Activated T-helper 2 cell treated with anti-CD3 and anti-CD28 coated beads, Interferon-gamma antibody, Interleukin-2, Interleukin-4, amounts not matched to agents 10 μg/mL and 5 μg/mL and 100 μg/mL, durations not matched to agents 14 hours and 24 hours and 36 hours (primary cell): ENCODE results near the gene MRE11. TPM values are rescaled to one million over a fixed set of nuclear protein-coding genes. Genes with fewer than 3 reads are reported as not detected.

Experiments
- DNase-seq: peaks from one replicate; pipeline ENCODE4 v3.0.0; 2021; ENCODE audit warnings: low spot score
- H3K27ac Mint-ChIP-seq: one replicate; pipeline ENCODE4 v1.8.0; 2021; ENCODE audit warnings: mixed read lengths
- H3K27me3 Mint-ChIP-seq: one replicate; pipeline ENCODE4 v1.8.0; 2021; ENCODE audit warnings: low read depth, mixed read lengths
- H3K36me3 Mint-ChIP-seq: one replicate; pipeline ENCODE4 v1.8.0; 2021; ENCODE audit warnings: low read depth, mixed read lengths
- H3K4me1 Mint-ChIP-seq: one replicate; pipeline ENCODE4 v1.8.0; 2021; ENCODE audit warnings: low read depth, mixed read lengths
- H3K4me3 Mint-ChIP-seq: one replicate; pipeline ENCODE4 v1.8.0; 2021; ENCODE audit warnings: low read depth, mild to moderate bottlenecking, moderate library complexity, mixed read lengths
- H3K9me3 Mint-ChIP-seq: one replicate; pipeline ENCODE4 v1.8.0; 2021; ENCODE audit warnings: mixed read lengths
- intact Hi-C: fragments of 100-400 bp; cut with micrococcal nuclease; formaldehyde crosslinking; loops from one replicate; pipeline ENCODE4 v1.15.1; 2023
- total RNA-seq: library from RNA; stranded (reverse); gene quantifications from 2 replicates; pipeline ENCODE4 v1.2.3, GENCODE V29; 2022

The MRE11 gene
- total RNA-seq, 1 donor from 2014 or later = 45.8 TPM

DNA sequence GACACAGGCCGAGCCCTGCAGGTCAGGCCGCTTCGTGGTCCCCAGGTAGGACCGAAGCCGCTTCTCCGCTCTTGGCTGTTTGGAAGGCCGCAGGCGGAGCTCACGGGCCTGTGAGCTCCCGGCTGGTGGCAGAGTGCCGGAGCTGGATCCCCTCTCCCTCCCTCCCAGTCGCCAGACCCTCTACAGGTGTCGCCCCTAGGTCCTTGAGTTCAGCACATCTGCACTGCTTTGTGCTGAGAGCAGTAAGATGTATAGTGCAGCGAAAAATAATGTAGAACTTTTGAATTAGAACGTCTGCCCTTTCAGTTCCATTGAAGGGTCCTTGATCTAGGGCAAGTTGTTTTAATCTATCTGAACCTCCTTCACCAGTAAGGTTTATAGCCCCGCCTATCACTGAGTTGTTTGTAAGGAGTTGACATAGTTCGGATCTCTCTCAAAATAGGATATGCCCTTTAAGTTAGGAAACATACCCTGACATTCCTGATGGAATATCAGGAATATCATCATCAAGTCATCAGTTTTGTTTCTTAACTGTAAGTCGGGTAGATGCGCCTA, 559 bp upstream of the MRE11 start:
- peaks cover 38% of the 10 kb centered on the region for H3K36me3 Mint-ChIP-seq
- H3K4me3 Mint-ChIP-seq = peak overlapping the region; percentile 94
- H3K27ac Mint-ChIP-seq = peak overlapping the region; percentile 92
- H3K4me1 Mint-ChIP-seq = peaks cover 23% of the 10 kb centered on the region
- no peak for DNase-seq
- no peaks in the 10 kb centered on the region for H3K27me3 Mint-ChIP-seq
- no peaks in the 10 kb centered on the region for H3K9me3 Mint-ChIP-seq
- intact Hi-C loops = loop anchor here (10.0 kb wide), 1 partner anchor 709 kb away; the partner anchor contains the start of gene MED17

GRCh38 chr11:94486068-94486467, 7.6 kb downstream of the MRE11 start:
- intact Hi-C loops = no loop called here
- Mint-ChIP-seq H3K9me3 (no peaks in the 10 kb centered on the region), H3K4me1 (peaks cover 6% of the 10 kb centered on the region), H3K27me3 (no peaks in the 10 kb centered on the region), H3K4me3 (no peak overlapping the region), H3K27ac (no peak overlapping the region), H3K36me3 (peaks cover 79% of the 10 kb centered on the region)
- DNase-seq = no peak

DNA sequence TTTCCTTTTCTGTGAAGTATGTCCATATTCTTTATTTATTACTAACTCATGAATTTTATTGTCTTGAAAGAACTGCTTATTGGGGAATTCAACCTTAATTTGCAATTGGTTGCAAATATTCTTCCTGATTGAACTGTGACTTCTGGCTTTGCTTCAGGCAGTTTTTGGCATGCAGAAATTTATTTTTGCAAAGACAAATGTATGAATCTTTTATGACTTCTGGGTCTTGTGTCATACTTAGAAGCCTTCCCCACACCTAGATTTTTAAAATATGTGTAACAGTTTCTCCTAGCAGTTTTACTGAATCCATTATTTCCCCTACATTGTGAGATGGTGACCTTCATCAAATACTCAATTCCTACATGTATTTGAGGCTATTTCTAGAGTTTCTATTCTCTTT, 12.3 kb downstream of the MRE11 start:
- Mint-ChIP-seq H3K9me3 (no peaks in the 10 kb centered on the region), H3K27ac (no peak overlapping the region), H3K36me3 (peaks cover 66% of the 10 kb centered on the region), H3K4me1 (peaks cover 14% of the 10 kb centered on the region), H3K27me3 (no peaks in the 10 kb centered on the region), H3K4me3 (no peak overlapping the region)
- DNase-seq = no peak
- intact Hi-C loops = no loop called here

DNA sequence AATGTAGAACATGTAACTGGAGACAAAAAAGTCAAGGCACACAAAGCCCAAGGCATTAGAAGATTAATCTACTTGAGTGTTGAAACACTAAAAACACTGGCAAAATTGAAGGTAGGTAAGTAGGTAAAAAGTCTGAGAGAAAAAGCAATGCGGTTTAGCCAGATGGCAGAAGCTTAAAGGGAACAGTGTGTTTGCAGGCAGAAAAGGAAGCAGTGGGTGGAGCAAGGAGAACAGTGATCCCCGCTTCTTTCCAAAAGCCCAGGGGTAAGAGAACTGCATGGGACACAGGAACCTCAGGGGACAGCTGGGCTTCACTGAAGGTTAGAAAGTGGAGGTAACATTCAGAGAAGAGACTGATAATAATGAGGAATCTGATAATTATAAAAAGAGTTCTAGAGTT, 16.0 kb downstream of the MRE11 start:
- intact Hi-C loops = no loop called here
- Mint-ChIP-seq H3K4me3 (no peak overlapping the region), H3K27ac (no peak overlapping the region)

GRCh38 chr11:94472916-94473799, 20.5 kb downstream of the MRE11 start:
- no peaks in the 10 kb centered on the region for H3K27me3 Mint-ChIP-seq
- DNase-seq = peak; percentile 10
- H3K4me1 Mint-ChIP-seq = peaks cover 48% of the 10 kb centered on the region
- H3K27ac Mint-ChIP-seq = peak overlapping the region; percentile 82
- H3K4me3 Mint-ChIP-seq = peak overlapping the region; percentile 46
- peaks cover 69% of the 10 kb centered on the region for H3K36me3 Mint-ChIP-seq
- no peaks in the 10 kb centered on the region for H3K9me3 Mint-ChIP-seq
- intact Hi-C loops = loop anchor here (1.0 to 5.0 kb wide), 2 partner anchors 20 to 346 kb away; partner anchors contain the start of genes ANKRD49, MRE11 and PANX1

More for the DNA sequence above, 16.0 kb downstream of the MRE11 start:
- peaks cover 32% of the 10 kb centered on the region for H3K4me1 Mint-ChIP-seq
- peaks cover 69% of the 10 kb centered on the region for H3K36me3 Mint-ChIP-seq
- H3K27me3 Mint-ChIP-seq = no peaks in the 10 kb centered on the region
- no peak for DNase-seq
- H3K9me3 Mint-ChIP-seq = no peaks in the 10 kb centered on the region

GRCh38 chr11:94469416-94469815, 24.2 kb downstream of the MRE11 start:
- H3K36me3 Mint-ChIP-seq = peaks cover 68% of the 10 kb centered on the region

DNA sequence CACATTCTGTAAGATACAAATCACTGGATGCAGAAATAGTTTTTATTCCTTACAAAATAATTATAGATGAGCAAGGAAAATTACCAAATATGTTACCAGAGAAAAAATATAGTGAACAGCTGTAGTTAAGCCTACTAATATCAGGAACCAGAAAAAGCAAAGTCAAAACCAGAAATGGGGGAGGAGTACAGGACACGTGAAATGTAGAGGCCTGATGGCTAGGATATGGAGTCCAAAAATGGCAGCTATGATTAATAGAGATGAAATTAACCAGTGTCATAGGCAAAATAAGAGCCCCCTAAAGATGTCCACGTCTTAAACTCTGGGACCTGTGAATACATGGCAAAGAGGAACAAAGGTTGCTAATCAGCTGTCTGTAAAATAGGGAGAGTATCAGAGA, 34.1 kb downstream of the MRE11 start:
- Mint-ChIP-seq H3K4me3 (no peak overlapping the region), H3K27ac (no peak overlapping the region), H3K36me3 (peaks cover 69% of the 10 kb centered on the region), H3K9me3 (no peaks in the 10 kb centered on the region), H3K27me3 (no peaks in the 10 kb centered on the region), H3K4me1 (peaks cover 8% of the 10 kb centered on the region)
- intact Hi-C loops = no loop called here
- no peak for DNase-seq

More at GRCh38 chr11:94469416-94469815, 24.2 kb downstream of the MRE11 start:
- H3K4me1 Mint-ChIP-seq = peaks cover 39% of the 10 kb centered on the region
- no peaks in the 10 kb centered on the region for H3K27me3 Mint-ChIP-seq
- no peak overlapping the region for H3K4me3 Mint-ChIP-seq
- intact Hi-C loops = loop anchor here (5.0 kb wide), 1 partner anchor 42 kb away; no protein-coding TSS in a partner anchor
- no peaks in the 10 kb centered on the region for H3K9me3 Mint-ChIP-seq
- DNase-seq = no peak
- peak overlapping the region; percentile 76 for H3K27ac Mint-ChIP-seq

- Mint-ChIP-seq H3K4me3 (no peak overlapping the region), H3K4me1 (peaks cover 8% of the 10 kb centered on the region), H3K27me3 (no peaks in the 10 kb centered on the region), H3K9me3 (no peaks in the 10 kb centered on the region), H3K27ac (peak overlapping the region; percentile 18), H3K36me3 (peaks cover 64% of the 10 kb centered on the region)
- DNase-seq = no peak
- intact Hi-C loops = no loop called here
These were observed 36.3 kb downstream of the MRE11 start for GRCh38 chr11:94457118-94458029.

GRCh38 chr11:94455861-94456260, 37.8 kb downstream of the MRE11 start:
- H3K9me3 Mint-ChIP-seq = no peaks in the 10 kb centered on the region
- intact Hi-C loops = no loop called here
- H3K4me1 Mint-ChIP-seq = peaks cover 8% of the 10 kb centered on the region
- no peak overlapping the region for H3K4me3 Mint-ChIP-seq
- H3K27ac Mint-ChIP-seq = no peak overlapping the region
- no peak for DNase-seq
- H3K27me3 Mint-ChIP-seq = no peaks in the 10 kb centered on the region
- H3K36me3 Mint-ChIP-seq = peaks cover 54% of the 10 kb centered on the region

DNA sequence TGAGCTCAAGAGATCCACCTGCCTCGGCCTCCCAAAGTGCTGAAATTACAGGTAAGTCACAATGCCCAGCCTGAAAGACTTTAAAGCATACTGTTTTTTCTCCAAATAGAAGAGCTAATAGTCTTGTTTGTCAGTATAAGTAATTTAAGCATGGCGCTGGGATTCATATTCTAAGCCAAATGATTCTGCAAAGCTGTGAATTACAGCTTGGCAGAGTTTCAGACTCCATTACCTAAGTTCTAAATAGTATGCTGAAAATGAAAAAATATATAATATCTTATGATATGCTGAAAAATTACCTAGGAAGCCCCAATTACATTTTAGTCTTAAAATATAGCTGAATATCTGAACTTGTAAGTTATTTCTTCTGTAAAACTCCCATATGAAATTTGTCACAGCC, 39.3 kb downstream of the MRE11 start:
- intact Hi-C loops = no loop called here
- no peaks in the 10 kb centered on the region for H3K9me3 Mint-ChIP-seq
- no peaks in the 10 kb centered on the region for H3K27me3 Mint-ChIP-seq
- DNase-seq = no peak
- H3K4me3 Mint-ChIP-seq = no peak overlapping the region
- no peak overlapping the region for H3K27ac Mint-ChIP-seq
- H3K36me3 Mint-ChIP-seq = peaks cover 42% of the 10 kb centered on the region
- H3K4me1 Mint-ChIP-seq = peaks cover 2% of the 10 kb centered on the region

GRCh38 chr11:94452988-94453387, 40.7 kb downstream of the MRE11 start:
- DNase-seq = no peak
- H3K27ac Mint-ChIP-seq = no peak overlapping the region
- H3K9me3 Mint-ChIP-seq = no peaks in the 10 kb centered on the region
- H3K27me3 Mint-ChIP-seq = no peaks in the 10 kb centered on the region
- peaks cover 44% of the 10 kb centered on the region for H3K36me3 Mint-ChIP-seq
- no peak overlapping the region for H3K4me3 Mint-ChIP-seq
- peaks cover 2% of the 10 kb centered on the region for H3K4me1 Mint-ChIP-seq
- intact Hi-C loops = no loop called here

- Mint-ChIP-seq H3K4me1 (no peaks in the 10 kb centered on the region), H3K9me3 (no peaks in the 10 kb centered on the region), H3K27ac (no peak overlapping the region), H3K4me3 (no peak overlapping the region), H3K36me3 (peaks cover 42% of the 10 kb centered on the region), H3K27me3 (no peaks in the 10 kb centered on the region)
- DNase-seq = no peak
- intact Hi-C loops = no loop called here
These were observed 43.6 kb downstream of the MRE11 start for GRCh38 chr11:94450048-94450447.
